NB4 (cell line): Measurements from ENCODE around the gene USP3.

Experiments
- DNase-seq: peaks from one replicate; pipeline ENCODE4 v3.0.0; 2010; ENCODE audit warnings: low read depth
- H3K4me3 ChIP-seq: one replicate; pipeline ENCODE4 v1.5.1; 2011; ENCODE audit warnings: mild to moderate bottlenecking, low read depth, low read length, moderate library complexity
- CTCF ChIP-seq: IDR thresholded peaks from one replicate; pipeline ENCODE4 v1.5.1; 2012; ENCODE audit warnings: low read depth, low read length
- MAX ChIP-seq: IDR thresholded peaks from 2 replicates; pipeline ENCODE4 v1.6.1; 2011; ENCODE audit warnings: low read depth, low read length
- MYC ChIP-seq: IDR thresholded peaks from 2 replicates; pipeline ENCODE4 v1.6.1; 2011; ENCODE audit warnings: low read depth, low read length
- POLR2A ChIP-seq: IDR thresholded peaks from 2 replicates; pipeline ENCODE4 v1.6.1; 2011; ENCODE audit warnings: mild to moderate bottlenecking; ENCODE audit not compliant: insufficient read length; ENCODE audit errors: extremely low read depth

The USP3 gene

GRCh38 chr15:63522225-63522578 lies 17.8 kb downstream of the USP3 start:
- TF ChIP-seq POLR2A: no peak
- TF ChIP-seq CTCF: no peak
- no peak for TF ChIP-seq MAX
- no peak for TF ChIP-seq MYC
- DNase-seq: no peak
- no peak overlapping the region for H3K4me3 ChIP-seq

GRCh38 chr15:63523306-63523990 lies 19.1 kb downstream of the USP3 start:
- TF ChIP-seq MAX (no peak), MYC (no peak), POLR2A (no peak), CTCF (no peak)
- no peak overlapping the region for H3K4me3 ChIP-seq
- no peak for DNase-seq

- DNase-seq: no peak
- TF ChIP-seq MAX (no peak), POLR2A (no peak), CTCF (no peak), MYC (no peak)
- no peak overlapping the region for H3K4me3 ChIP-seq
Measured at GRCh38 chr15:63524316-63525015, 20.1 kb downstream of the USP3 start.

- TF ChIP-seq CTCF: no peak
- no peak for TF ChIP-seq MYC
- no peak overlapping the region for H3K4me3 ChIP-seq
- no peak for DNase-seq
Measured at GRCh38 chr15:63526401-63526800, 22.0 kb downstream of the USP3 start.

GRCh38 chr15:63528138-63528659 lies 23.8 kb downstream of the USP3 start:
- TF ChIP-seq MYC (no peak), CTCF (no peak)
- no peak for DNase-seq
- H3K4me3 ChIP-seq: no peak overlapping the region
